GM12878 (cell line): ENCODE data around the gene ZMAT3. TPM values are rescaled to one million over a fixed set of nuclear protein-coding genes. Genes with fewer than 3 reads are reported as not detected.

Source experiments
- ATAC-seq: fragments of 200-7000 bp; cut with Tn5 transposase; 3 replicates; pipeline ENCODE4 v1.9.1; 2020; ENCODE audit warnings: mild to moderate bottlenecking, moderate library complexity
- BruUV-seq: library from RNA; stranded (reverse); fragments of 400-500 nt; replicated peaks from 2 replicates; lab custom pipeline; 2021; lab: Mats Ljungman, UMichigan
- CTCF ChIA-PET: fragments of 300-600 bp; sonication (Branson Sonifier 250); formaldehyde crosslinking; extraction: SDS; loops from one replicate; lab custom pipeline; 2021; ENCODE audit warnings: inconsistent platforms; lab: Yijun Ruan, JAX
- POLR2A ChIA-PET: fragments of 350-600 bp; formaldehyde crosslinking; extraction: SDS; loops from one replicate; lab custom pipeline; 2021; ENCODE audit warnings: inconsistent platforms; lab: Charles Lee
- RAD21 ChIA-PET: fragments of 300-600 bp; sonication (Branson Sonifier 250); formaldehyde crosslinking; loops from one replicate; lab custom pipeline; 2023; ENCODE audit warnings: antibody characterized with exemption; ENCODE audit not compliant: unreplicated experiment; lab: Charles Lee
- SMC1A ChIA-PET: fragments of 300-600 bp; sonication (Branson Sonifier 250); formaldehyde crosslinking; loops from one replicate; lab custom pipeline; 2023; ENCODE audit not compliant: unreplicated experiment, uncharacterized antibody; lab: Charles Lee
- DNase-seq: peaks from one replicate; pipeline ENCODE4 v3.0.0-alpha.2; 2011; ENCODE audit warnings: low read depth, low spot score
- FAIRE-seq: peaks from 3 replicates; lab custom pipeline; 2011; peaks lifted over from hg19 to GRCh38; lab: Jason Lieb, UNC
- H2AFZ ChIP-seq: 2 replicates; pipeline ENCODE4 v1.6.0; 2011; ENCODE audit warnings: low read depth, low read length, control low read depth; ENCODE audit not compliant: control insufficient read depth
- H3K27ac ChIP-seq: 2 replicates; pipeline ENCODE4 v1.5.1; 2011; ENCODE audit warnings: control low read depth; ENCODE audit not compliant: control insufficient read depth, insufficient read depth
- H3K27me3 ChIP-seq, 2 experiments: replicated peaks in 1 of 2; 2 replicates each; pipeline versions ENCODE4 v1.6.0 to v1.6.1; 2011; ENCODE audit warnings: low read length in 1 of 2; ENCODE audit not compliant: control insufficient read depth in 2 of 2, insufficient read depth in 2 of 2
- H3K36me3 ChIP-seq, 2 experiments: 2 replicates each; pipeline ENCODE4 v1.5.1; 2011; ENCODE audit warnings: low read length in 1 of 2; ENCODE audit not compliant: control insufficient read depth in 2 of 2, insufficient read depth in 2 of 2
- H3K4me1 ChIP-seq: 2 replicates; pipeline ENCODE4 v1.6.1; 2011; ENCODE audit warnings: mild to moderate bottlenecking, low read length, moderate library complexity, mixed read lengths; ENCODE audit not compliant: control insufficient read depth, insufficient read depth
- H3K4me2 ChIP-seq: 2 replicates; pipeline ENCODE4 v1.6.0; 2011; ENCODE audit warnings: control low read depth; ENCODE audit not compliant: control insufficient read depth, insufficient read depth
- H3K4me3 ChIP-seq: fragments of 200-600 bp; sonication (generic); 2 replicates; pipeline ENCODE4 v1.5.1; 2016
- H3K79me2 ChIP-seq: 2 replicates; pipeline ENCODE4 v1.6.0; 2011; ENCODE audit warnings: low read length; ENCODE audit not compliant: control insufficient read depth, insufficient read depth
- H3K9ac ChIP-seq: 2 replicates; pipeline ENCODE4 v1.8.0; 2011; ENCODE audit warnings: low read length, control low read depth, mixed read lengths; ENCODE audit not compliant: control insufficient read depth, insufficient read depth
- H3K9me3 ChIP-seq: replicated peaks from 3 replicates; pipeline ENCODE4 v1.5.1; 2011; ENCODE audit warnings: mild to moderate bottlenecking, low read length; ENCODE audit not compliant: control insufficient read depth, insufficient read depth
- H4K20me1 ChIP-seq: 2 replicates; pipeline ENCODE4 v1.6.0; 2011; ENCODE audit not compliant: control insufficient read depth, insufficient read depth
- CEBPZ ChIP-seq: fragments of 150-350 bp; IDR thresholded peaks from 2 replicates; pipeline ENCODE4 v1.6.1; 2016; ENCODE audit warnings: low read depth, low read length
- CHD1 ChIP-seq: IDR thresholded peaks from 2 replicates; pipeline ENCODE4 v1.6.1; 2012; ENCODE audit warnings: low read depth, low read length, improper control_type of control experiment
- HCFC1 ChIP-seq: fragments of 150-350 bp; IDR thresholded peaks from 2 replicates; pipeline ENCODE4 v1.6.1; 2014; ENCODE audit warnings: low read length
- HDGF ChIP-seq: fragments of 450-650 bp; IDR thresholded peaks from 2 replicates; pipeline ENCODE4 v1.6.1; 2016; ENCODE audit warnings: antibody characterized with exemption
- IKZF2 ChIP-seq, 2 experiments: fragments of 450-650 bp; IDR thresholded peaks; 2 replicates each; pipeline ENCODE4 v1.6.1; 2017; ENCODE audit warnings: mild to moderate bottlenecking in 2 of 2, moderate library complexity in 2 of 2
- NFXL1 ChIP-seq: fragments of 450-650 bp; IDR thresholded peaks from 2 replicates; pipeline ENCODE4 v1.6.1; 2017; ENCODE audit warnings: antibody characterized with exemption, mild to moderate bottlenecking, borderline replicate concordance
- PML ChIP-seq: IDR thresholded peaks from 2 replicates; pipeline ENCODE4 v1.6.1; 2012; ENCODE audit warnings: low read length, inconsistent platforms
- POLR2AphosphoS2 ChIP-seq: IDR thresholded peaks from 2 replicates; pipeline ENCODE4 v1.6.1; 2011; ENCODE audit warnings: low read depth, mild to moderate bottlenecking, low read length, improper control_type of control experiment, moderate library complexity
- SMARCA5 ChIP-seq: fragments of 450-650 bp; IDR thresholded peaks from 2 replicates; pipeline ENCODE4 v1.6.1; 2017; ENCODE audit warnings: mild to moderate bottlenecking
- SREBF1 ChIP-seq: IDR thresholded peaks from 2 replicates; pipeline ENCODE4 v1.6.1; 2012; ENCODE audit warnings: mild to moderate bottlenecking, low read length
- STAT1 ChIP-seq: fragments of 450-650 bp; conservative IDR thresholded peaks from 2 replicates; pipeline ENCODE4 v1.6.1; 2014; ENCODE audit warnings: antibody characterized with exemption, mild to moderate bottlenecking
- TARDBP ChIP-seq: IDR thresholded peaks from 2 replicates; pipeline ENCODE4 v1.6.1; 2016; ENCODE audit warnings: borderline replicate concordance
- USF2 ChIP-seq: IDR thresholded peaks from 2 replicates; pipeline ENCODE4 v1.6.1; 2011; ENCODE audit warnings: low read depth, low read length, improper control_type of control experiment, borderline replicate concordance
- WRNIP1 ChIP-seq: IDR thresholded peaks from 2 replicates; pipeline ENCODE4 v1.6.1; 2011; ENCODE audit warnings: low read depth, low read length, improper control_type of control experiment, borderline replicate concordance
- ZBED1 ChIP-seq: IDR thresholded peaks from 2 replicates; pipeline ENCODE4 v1.6.1; 2016; ENCODE audit warnings: borderline replicate concordance
- ZBTB4 ChIP-seq: fragments of 450-650 bp; formaldehyde crosslinking; IDR thresholded peaks from 2 replicates; pipeline ENCODE4 v1.4.0; 2022; ENCODE audit warnings: mild to moderate bottlenecking, moderate library complexity
- WGBS: methylation state at CpG from one replicate; pipeline ENCODE4 v1.1.6; 2016; ENCODE audit warnings: low lambda C conversion rate; ENCODE audit not compliant: insufficient replicate concordance, insufficient coverage; ENCODE audit errors: missing lambda C conversion rate; 5-methylcytosine and 5-hydroxymethylcytosine counted together
- in situ Hi-C: fragments of 300-500 bp; cut with MboI; formaldehyde crosslinking; loops from 9 replicates; pipeline ENCODE4 v1.14.3; 2018; ENCODE audit warnings: mixed read lengths
- intact Hi-C: fragments of 100-400 bp; cut with micrococcal nuclease; formaldehyde crosslinking; loops from one replicate; pipeline ENCODE4 v1.14.2; 2022; ENCODE audit not compliant: unreplicated experiment
- polyA plus RNA-seq, 11 experiments: library from polyadenylated mRNA; depleted of rRNA in 4 of 11; unstranded in 6 of 11; stranded (reverse) in 5 of 11; fragments of >200 nt; fragmentation: Nextera tagmentation in 4 of 11; fragmentation: Illumina TruSeq in 1 of 11; extraction: Ambion mirVana in 4 of 11; extraction: Trizol in 1 of 11; gene quantifications; 1 replicate in 1 of 11; 2 replicates in 10 of 11; pipeline versions ENCODE4 v1.2.1 to v1.2.3, GENCODE V29; 2011 to 2016; ENCODE audit warnings: inconsistent platforms in 2 of 11, missing spikeins in 2 of 11, low read depth in 1 of 11
- total RNA-seq, 4 experiments: library from RNA; depleted of rRNA in 3 of 4; stranded (reverse); fragments of >200 nt in 3 of 4; fragmentation: Illumina TruSeq in 1 of 4; extraction: Trizol in 1 of 4; gene quantifications; 2 replicates each; pipeline versions ENCODE4 v1.2.1 to v1.2.3, GENCODE V29; 2013 to 2021

The ZMAT3 gene
- total and polyA plus RNA-seq, 10 of the 15 experiments (the other 5 are each of a cell fraction or from before 2014, with no cell fraction given): 6.2 to 55.9 (median 25.8) TPM

DNA sequence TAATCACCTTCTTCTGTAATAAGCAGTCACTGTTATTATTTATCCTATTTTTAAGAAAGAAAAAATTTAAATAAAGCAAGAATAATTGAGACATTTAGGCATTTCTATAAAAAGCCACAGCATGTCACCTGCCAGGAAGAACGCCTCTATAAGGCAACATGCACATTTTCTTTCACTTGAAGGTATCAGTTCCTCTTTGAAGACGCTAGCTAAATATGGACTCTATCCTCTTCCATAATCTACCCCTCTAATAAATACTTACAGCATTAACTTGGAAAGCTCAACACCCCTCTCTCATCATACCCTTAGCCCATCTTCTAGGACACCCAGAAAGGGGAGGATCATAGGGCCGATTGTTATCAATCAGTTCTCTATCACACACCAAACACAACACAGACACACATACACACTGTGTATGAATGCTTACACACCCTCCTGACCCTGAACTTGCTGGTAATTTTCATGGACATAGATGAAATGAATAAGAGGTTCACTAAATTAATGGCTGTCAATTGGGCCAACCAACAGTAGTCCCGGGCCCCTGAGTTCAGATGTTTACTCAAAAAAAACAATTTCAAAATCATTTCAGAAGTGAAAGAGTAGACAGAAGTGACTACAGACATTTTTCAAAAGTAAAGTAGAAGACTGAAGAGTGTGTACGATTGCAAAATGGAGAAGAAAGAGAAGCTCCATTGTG, 102.5 kb downstream of the ZMAT3 start:
- peak overlapping the region; percentile 81 for H3K27ac ChIP-seq
- H3K4me2 ChIP-seq: peak overlapping the region; percentile 78
- H2AFZ ChIP-seq: peak overlapping the region; percentile 55
- TF ChIP-seq SREBF1 (no peak), PML (peak; percentile 66; the same call in 1 of the 2 replicates), WRNIP1 (no peak), IKZF2 (IDR thresholded peaks at IDR 0.05) (peak; percentile 56 to 66; a peak in 3 of 4 replicates), CEBPZ (no peak), POLR2AphosphoS2 (no peak), HCFC1 (no peak), ZBED1 (peak; percentile 47; the same call in 1 of the 2 replicates), ZBTB4 (no peak), SMARCA5 (peak; percentile 37; the same call in 1 of the 2 replicates), NFXL1 (no peak), TARDBP (no peak), USF2 (no peak), CHD1 (0 out of 2 replicates have a peak, but pooled peaks have one; percentile 74), STAT1 (no peak), HDGF (0 out of 2 replicates have a peak, but pooled peaks have one; percentile 37)

More for the DNA sequence above, 102.5 kb downstream of the ZMAT3 start:
- WGBS: 0% methylated on average over 5 of the region's 5 CpGs
- H3K27me3 ChIP-seq: no peaks in the 10 kb centered on the region
- FAIRE-seq: peak; percentile 87
- ChIA-PET SMC1A (interaction anchor here (0.5 to 4.4 kb wide), 16 partner anchors 30 to 1515 kb away, joined by 3 to 58 read pairs (median 4); no protein-coding TSS in a partner anchor), CTCF (interaction anchor here (0.8 to 5.3 kb wide), 9 partner anchors 47 to 546 kb away, joined by 3 to 138 read pairs (median 5); no protein-coding TSS in a partner anchor), RAD21 (interaction anchor here (0.6 to 2.9 kb wide), 13 partner anchors 18 to 534 kb away, joined by 3 to 20 read pairs (median 3); partner anchors contain the start of gene PIK3CA), POLR2A (interaction anchor here (0.5 to 1.7 kb wide), 4 partner anchors 100 to 360 kb away, joined by 3 to 4 read pairs (median 4); no protein-coding TSS in a partner anchor)
- intact Hi-C loops: loop anchor here (1.0 kb wide), 1 partner anchor 452 kb away; no protein-coding TSS in a partner anchor
- H3K36me3 ChIP-seq: no peaks in the 10 kb centered on the region
- peak overlapping the region; percentile 10; the same call in 1 of the 2 replicates for H3K4me3 ChIP-seq
- peak overlapping the region; percentile 31 for H3K9ac ChIP-seq
- H4K20me1 ChIP-seq: no peaks in the 10 kb centered on the region
- in situ Hi-C loops: no loop called here
- DNase-seq: peak; percentile 46
- ATAC-seq: peak; percentile 95
- H3K79me2 ChIP-seq: no peaks in the 10 kb centered on the region
- BruUV-seq: no TSS peak
- peaks cover 5% of the 10 kb centered on the region; the same call in 1 of the 3 replicates for H3K9me3 ChIP-seq
- H3K4me1 ChIP-seq: peaks cover 32% of the 10 kb centered on the region
